NCI-H524 treated with DMSO at 0.1 percent for 48 hours (cell line): ENCODE measurements around the gene PCTP.

Source experiments
- DNase-seq: peaks from one replicate; lab custom pipeline; 2025; lab: John Stamatoyannopoulos, UW

The PCTP gene

DNA sequence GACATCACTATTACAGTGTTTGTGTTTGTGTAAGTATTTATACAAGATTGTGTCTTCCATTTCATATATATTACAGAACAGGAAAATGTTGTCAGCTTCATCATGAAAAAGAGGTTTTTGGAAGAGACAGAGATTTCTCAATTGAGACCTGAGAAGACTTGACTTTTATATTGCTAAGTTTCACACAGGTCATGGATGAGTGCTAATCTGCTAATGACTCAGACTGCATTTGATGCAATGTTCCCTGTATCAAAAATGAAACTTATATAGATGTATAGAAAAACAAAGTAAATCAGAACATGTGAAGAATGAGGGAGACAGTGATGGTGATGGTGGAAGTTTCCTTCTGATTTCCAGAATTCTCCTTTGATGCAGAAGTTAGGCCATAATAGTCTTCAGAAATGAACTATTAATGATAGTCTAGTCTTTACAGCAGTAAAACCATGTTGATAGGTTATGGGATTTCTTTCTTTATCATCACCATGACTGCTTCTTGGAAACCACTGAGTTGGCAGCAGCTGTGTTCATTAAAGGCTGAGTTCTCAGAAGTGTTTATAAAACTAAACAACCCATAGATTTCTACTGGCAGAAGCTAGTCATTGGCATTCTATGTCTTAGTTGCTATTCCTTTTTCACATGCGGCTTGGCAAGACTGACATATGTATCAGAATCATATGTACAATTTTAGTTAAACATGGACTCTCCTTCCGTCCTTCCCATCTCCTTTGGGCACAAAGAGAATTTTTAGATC is 56.1 kb downstream of the PCTP start:
- DNase-seq, result no peak

GRCh38 chr17:55811536-55811935 is 60.7 kb downstream of the PCTP start:
- DNase-seq, result no peak

GRCh38 chr17:55812323-55812722 is 61.5 kb downstream of the PCTP start:
- DNase-seq, result no peak

DNA sequence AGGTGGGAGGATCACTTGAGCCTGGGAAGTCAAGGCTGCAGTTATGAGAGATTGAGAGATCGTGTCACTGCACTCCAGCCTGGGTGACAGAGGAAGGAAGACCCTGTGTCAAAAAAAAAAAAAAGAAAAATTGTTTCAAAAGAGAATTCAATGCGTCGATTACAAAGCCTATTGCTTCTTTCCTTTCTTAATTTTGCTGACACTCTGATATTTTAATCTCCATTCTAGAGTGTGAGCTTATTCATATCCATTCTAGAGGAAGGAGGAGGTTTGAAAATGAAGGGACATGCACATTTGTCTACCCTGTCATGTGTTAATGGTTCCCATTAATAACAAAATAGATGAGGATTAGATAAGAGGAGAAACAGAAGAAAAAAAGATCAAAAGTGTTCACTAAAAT is 63.1 kb downstream of the PCTP start:
- no peak for DNase-seq

DNA sequence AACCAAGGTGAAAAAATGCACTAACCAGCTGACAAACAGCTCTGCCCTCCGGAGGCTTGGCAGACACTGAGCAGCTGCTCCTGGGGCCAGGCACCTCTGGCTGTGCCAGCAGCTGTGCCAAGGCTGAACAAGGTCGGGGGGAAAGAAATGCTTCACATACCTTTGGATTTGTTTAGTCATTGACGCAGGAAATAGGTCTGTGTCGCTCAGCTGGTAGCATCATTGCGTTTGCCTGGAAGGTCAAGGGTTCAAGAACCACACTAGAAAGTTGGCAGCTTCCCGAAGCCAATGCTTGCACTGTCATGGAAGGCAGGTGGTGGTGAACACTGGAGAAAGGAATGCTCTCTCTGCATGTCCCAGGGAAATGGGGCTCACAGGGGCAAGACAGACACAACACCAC is 63.5 kb downstream of the PCTP start:
- DNase-seq, result no peak

- DNase-seq, result no peak
These were observed 65.9 kb downstream of the PCTP start for GRCh38 chr17:55816532-55817396.

DNA sequence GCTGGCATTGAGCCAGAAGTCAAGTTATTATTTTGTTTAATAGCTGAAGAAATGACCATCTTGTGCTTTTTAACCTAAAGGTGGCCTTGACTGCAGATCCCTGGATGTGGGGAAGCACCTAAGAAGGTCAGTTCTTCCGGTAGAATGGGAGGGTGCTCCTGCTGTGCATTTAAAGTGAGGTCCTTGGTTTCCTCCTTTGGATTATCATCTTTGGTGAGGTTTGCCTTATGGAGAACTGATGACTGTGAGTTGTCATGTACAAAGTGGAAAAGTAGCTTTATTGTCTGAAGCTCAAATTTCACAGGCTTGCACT is 66.5 kb downstream of the PCTP start:
- no peak for DNase-seq

GRCh38 chr17:55818026-55818425 is 67.2 kb downstream of the PCTP start:
- no peak for DNase-seq

- no peak for DNase-seq
These were observed 67.9 kb downstream of the PCTP start for GRCh38 chr17:55818451-55819375.

- no peak for DNase-seq
These were observed 69.8 kb downstream of the PCTP start for GRCh38 chr17:55820675-55821074.

GRCh38 chr17:55822028-55822427 is 71.2 kb downstream of the PCTP start:
- DNase-seq, result no peak

DNA sequence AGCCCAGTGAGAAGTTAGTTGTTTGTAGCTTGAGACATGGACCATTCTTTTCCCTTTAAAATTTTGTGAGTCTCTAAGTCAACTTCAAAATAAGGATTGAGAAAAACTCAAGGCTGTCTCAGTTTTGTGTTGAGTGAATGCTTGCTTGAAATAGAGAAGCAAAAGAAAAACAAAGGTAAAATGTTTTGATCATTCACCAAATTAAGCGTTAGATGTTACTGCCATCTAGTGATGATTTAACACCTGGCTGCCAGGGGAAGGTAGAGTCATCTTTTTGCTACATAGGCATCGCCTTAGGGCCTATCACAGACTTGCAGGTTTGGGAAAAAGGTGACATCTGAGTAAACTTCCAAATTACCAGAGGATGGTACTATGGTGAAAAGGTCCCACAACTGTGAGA is 74.4 kb downstream of the PCTP start:
- DNase-seq, result no peak
